Activated CD4-positive, alpha-beta T cell treated with anti-CD3 and anti-CD28 coated beads, Interleukin-2, amount 10 ng/mL, durations not matched to agents 24 days and 14 days (primary cell): ENCODE results near the gene RASL12. TPM values are rescaled to one million over a fixed set of nuclear protein-coding genes. Genes with fewer than 3 reads are reported as not detected.
"Not testable (repeated sequence)": the region's sequence is repeated elsewhere in the genome, so short reads cannot be mapped to it uniquely, and the experiment has no call there.

ENCODE experiments used
- DNase-seq: peaks from one replicate; pipeline ENCODE4 v3.0.0; 2022
- H3K27ac Mint-ChIP-seq: one replicate; pipeline ENCODE4 v1.8.0; 2022; ENCODE audit warnings: mild to moderate bottlenecking, mixed read lengths
- H3K27me3 Mint-ChIP-seq: one replicate; pipeline ENCODE4 v1.8.0; 2022; ENCODE audit warnings: mixed read lengths
- H3K36me3 Mint-ChIP-seq: one replicate; pipeline ENCODE4 v1.8.0; 2022; ENCODE audit warnings: low read depth, mild to moderate bottlenecking, mixed read lengths
- H3K4me1 Mint-ChIP-seq: one replicate; pipeline ENCODE4 v1.8.0; 2021; ENCODE audit warnings: mixed read lengths
- H3K4me3 Mint-ChIP-seq: one replicate; pipeline ENCODE4 v1.8.0; 2022; ENCODE audit warnings: mild to moderate bottlenecking, moderate library complexity, mixed read lengths
- H3K9me3 Mint-ChIP-seq: one replicate; pipeline ENCODE4 v1.8.0; 2021; ENCODE audit warnings: mixed read lengths
- intact Hi-C: fragments of 100-400 bp; cut with micrococcal nuclease; formaldehyde crosslinking; loops from one replicate; pipeline ENCODE4 v1.15.1; 2023
- total RNA-seq: library from RNA; stranded (reverse); gene quantifications from 2 replicates; pipeline ENCODE4 v1.2.3, GENCODE V29; 2022

Gene RASL12
- total RNA-seq, 1 donor from 2014 or later, result not detected

- Mint-ChIP-seq H3K4me1 (peaks cover 22% of the 10 kb centered on the region), H3K9me3 (no peaks in the 10 kb centered on the region), H3K27ac (peak within 1 kb of the TSS; percentile 94), H3K4me3 (peak within 1 kb of the TSS; percentile 93), H3K36me3 (peaks cover 23% of the 10 kb centered on the region), H3K27me3 (peaks cover 16% of the 10 kb centered on the region)
- intact Hi-C loops, result no loop called here
- DNase-seq, result peak; percentile 97
These were observed 38.7 kb downstream of the RASL12 start, which contains the start of gene MTFMT for GRCh38 chr15:65028921-65029735. MTFMT (minus strand) TSS chr15:65029639; CDS start chr15:65029613, 26 bp downstream.

- intact Hi-C loops, result no loop called here
- Mint-ChIP-seq H3K36me3 (peaks cover 23% of the 10 kb centered on the region), H3K9me3 (no peaks in the 10 kb centered on the region), H3K4me1 (peaks cover 19% of the 10 kb centered on the region), H3K27ac (peak overlapping the region; percentile 94), H3K27me3 (peaks cover 15% of the 10 kb centered on the region), H3K4me3 (peak overlapping the region; percentile 93)
- DNase-seq, result peak; percentile 68
These were observed 39.5 kb downstream of the RASL12 start for GRCh38 chr15:65028338-65028737.

- H3K4me1 Mint-ChIP-seq, result peaks cover 15% of the 10 kb centered on the region
- H3K4me3 Mint-ChIP-seq, result peak overlapping the region; percentile 93
- peaks cover 13% of the 10 kb centered on the region for H3K27me3 Mint-ChIP-seq
- DNase-seq, result no peak
- H3K27ac Mint-ChIP-seq, result no peak overlapping the region
- intact Hi-C loops, result no loop called here
- peaks cover 23% of the 10 kb centered on the region for H3K36me3 Mint-ChIP-seq
- H3K9me3 Mint-ChIP-seq, result no peaks in the 10 kb centered on the region
These were observed 40.2 kb downstream of the RASL12 start for GRCh38 chr15:65027593-65027992.

- peaks cover 15% of the 10 kb centered on the region for H3K4me1 Mint-ChIP-seq
- no peak for DNase-seq
- intact Hi-C loops, result no loop called here
- H3K4me3 Mint-ChIP-seq, result no peak overlapping the region
- H3K9me3 Mint-ChIP-seq, result no peaks in the 10 kb centered on the region
- H3K36me3 Mint-ChIP-seq, result peaks cover 23% of the 10 kb centered on the region
- H3K27me3 Mint-ChIP-seq, result peaks cover 7% of the 10 kb centered on the region
- no peak overlapping the region for H3K27ac Mint-ChIP-seq
These were observed 41.0 kb downstream of the RASL12 start for GRCh38 chr15:65026756-65027155.

GRCh38 chr15:65021488-65021887 lies 46.3 kb downstream of the RASL12 start:
- peaks cover 37% of the 10 kb centered on the region for H3K36me3 Mint-ChIP-seq
- DNase-seq, result no peak
- H3K4me1 Mint-ChIP-seq, result peaks cover 1% of the 10 kb centered on the region
- no peak overlapping the region for H3K27ac Mint-ChIP-seq
- H3K4me3 Mint-ChIP-seq, result no peak overlapping the region
- H3K9me3 Mint-ChIP-seq, result no peaks in the 10 kb centered on the region
- H3K27me3 Mint-ChIP-seq, result no peaks in the 10 kb centered on the region
- intact Hi-C loops, result no loop called here

GRCh38 chr15:65020419-65020818 lies 47.4 kb downstream of the RASL12 start:
- H3K27ac Mint-ChIP-seq, result no peak overlapping the region
- H3K4me3 Mint-ChIP-seq, result no peak overlapping the region
- H3K9me3 Mint-ChIP-seq, result no peaks in the 10 kb centered on the region
- no peak for DNase-seq
- intact Hi-C loops, result no loop called here
- H3K36me3 Mint-ChIP-seq, result peaks cover 35% of the 10 kb centered on the region
- H3K27me3 Mint-ChIP-seq, result no peaks in the 10 kb centered on the region
- H3K4me1 Mint-ChIP-seq, result peaks cover 1% of the 10 kb centered on the region

- H3K4me1 Mint-ChIP-seq, DNase-seq, H3K27me3 Mint-ChIP-seq, intact Hi-C loops, H3K4me3 Mint-ChIP-seq, H3K27ac Mint-ChIP-seq: not testable (repeated sequence)
- peaks cover 10% of the 10 kb centered on the region for H3K9me3 Mint-ChIP-seq
- H3K36me3 Mint-ChIP-seq, result peaks cover 47% of the 10 kb centered on the region
These were observed 56.6 kb downstream of the RASL12 start for GRCh38 chr15:65011198-65011597.

- no peak for DNase-seq
- no peaks in the 10 kb centered on the region for H3K4me1 Mint-ChIP-seq
- H3K27ac Mint-ChIP-seq, result no peak overlapping the region
These were observed 58.8 kb downstream of the RASL12 start for GRCh38 chr15:65008983-65009382.

GRCh38 chr15:65006876-65007275 lies 60.9 kb downstream of the RASL12 start:
- Mint-ChIP-seq H3K36me3 (peaks cover 23% of the 10 kb centered on the region), H3K27ac (no peak overlapping the region), H3K27me3 (no peaks in the 10 kb centered on the region), H3K4me3 (no peak overlapping the region), H3K4me1 (no peaks in the 10 kb centered on the region), H3K9me3 (no peaks in the 10 kb centered on the region)
- DNase-seq, result no peak
- intact Hi-C loops, result no loop called here

More at GRCh38 chr15:65008983-65009382, 58.8 kb downstream of the RASL12 start:
- peaks cover 10% of the 10 kb centered on the region for H3K9me3 Mint-ChIP-seq
- H3K4me3 Mint-ChIP-seq, result no peak overlapping the region
- intact Hi-C loops, result no loop called here
- H3K36me3 Mint-ChIP-seq, result peaks cover 31% of the 10 kb centered on the region
- no peaks in the 10 kb centered on the region for H3K27me3 Mint-ChIP-seq

GRCh38 chr15:65004993-65005392 lies 62.8 kb downstream of the RASL12 start:
- H3K9me3 Mint-ChIP-seq, result no peaks in the 10 kb centered on the region
- no peak overlapping the region for H3K27ac Mint-ChIP-seq
- no peak overlapping the region for H3K4me3 Mint-ChIP-seq
- no peak for DNase-seq
- H3K36me3 Mint-ChIP-seq, result peaks cover 10% of the 10 kb centered on the region
- H3K4me1 Mint-ChIP-seq, result no peaks in the 10 kb centered on the region
- no peaks in the 10 kb centered on the region for H3K27me3 Mint-ChIP-seq
- intact Hi-C loops, result no loop called here

Other genes starting within 250 kb of the RASL12 start
- 20.9 and 22.6 TPM in 2 replicates for gene PIF1, start 242.3 kb downstream of the RASL12 start, total RNA-seq
- 15.7 and 16.9 TPM in 2 replicates for gene PLEKHO2, start 226.1 kb downstream of the RASL12 start, total RNA-seq
- 1.4 and 1.8 TPM in 2 replicates for gene ANKDD1A, start 156.1 kb downstream of the RASL12 start, total RNA-seq
- gene SPG21, start 78.1 kb downstream of the RASL12 start, total RNA-seq, result 70.4 and 76.2 TPM in 2 replicates
- gene MTFMT, start 38.4 kb downstream of the RASL12 start, total RNA-seq, result 19.4 and 21.6 TPM in 2 replicates
- gene SLC51B, start 22.6 kb downstream of the RASL12 start, total RNA-seq, result not detected in 2 replicates
- not detected in 2 replicates for gene KBTBD13, start 8.8 kb upstream of the RASL12 start, total RNA-seq
- gene UBAP1L, start 47.2 kb upstream of the RASL12 start, total RNA-seq, result 6.3 and 6.6 TPM in 2 replicates
- gene PDCD7, start 65.8 kb upstream of the RASL12 start, total RNA-seq, result 59.9 and 60.1 TPM in 2 replicates
- 62.8 and 63.5 TPM in 2 replicates for gene CLPX, start 117.4 kb upstream of the RASL12 start, total RNA-seq
- gene CILP, start 143.5 kb upstream of the RASL12 start, total RNA-seq, result 0.02 TPM in 2 replicates
- gene PARP16, start 218.9 kb upstream of the RASL12 start, total RNA-seq, result 11.7 TPM in 2 replicates
- not detected in 2 replicates for gene RNU5A-1, start 228.1 kb upstream of the RASL12 start, total RNA-seq
- not detected in 2 replicates for gene RNU5B-1, start 236.7 kb upstream of the RASL12 start, total RNA-seq